NCI-H128 (cell line): ENCODE data around the gene OBSCN.

Experiments used
- DNase-seq: peaks from one replicate; lab custom pipeline; 2025; ENCODE audit not compliant: unreplicated experiment; lab: John Stamatoyannopoulos, UW

OBSCN gene

GRCh38 chr1:228394571-228395394, 186.9 kb downstream of the OBSCN start:
- no peak for DNase-seq

- DNase-seq, result no peak
Measured at GRCh38 chr1:228396770-228397662, 189.2 kb downstream of the OBSCN start.

- no peak for DNase-seq
Measured at GRCh38 chr1:228397966-228398365, 190.1 kb downstream of the OBSCN start.

DNA sequence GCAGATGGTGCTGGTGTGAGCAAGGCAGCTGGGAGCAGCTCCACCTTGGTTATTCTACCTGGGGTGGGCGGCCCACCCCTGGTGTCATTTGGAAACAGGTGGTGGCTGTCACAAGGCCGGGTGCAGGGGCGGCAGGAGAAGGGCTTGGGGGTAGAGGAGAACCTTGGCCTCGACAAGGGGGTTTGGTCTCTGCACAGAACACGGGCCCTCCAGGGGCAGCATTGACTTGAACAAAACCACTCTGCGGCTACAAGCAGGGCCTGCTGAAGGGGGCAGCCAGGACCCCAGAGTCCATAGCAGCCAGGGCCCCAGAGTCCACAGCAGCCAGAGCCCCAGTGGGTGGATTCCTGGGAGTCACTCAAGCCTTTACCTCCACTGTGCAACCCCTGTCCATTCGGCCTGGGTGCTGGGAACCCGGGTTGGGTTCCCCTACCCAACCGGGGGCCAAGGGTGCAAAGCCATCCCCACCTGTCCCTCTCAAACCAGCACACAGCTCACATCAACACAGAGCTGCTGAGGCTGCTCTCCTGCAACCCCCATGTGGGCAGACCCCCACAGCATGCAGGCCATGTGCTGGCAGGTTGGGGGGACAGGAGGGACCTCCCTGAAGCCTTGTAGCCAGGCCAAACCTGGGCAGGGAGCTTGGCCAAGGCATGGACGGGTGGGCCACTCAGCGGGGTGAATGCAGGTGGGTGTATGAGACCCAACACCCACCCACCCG, 191.1 kb downstream of the OBSCN start:
- DNase-seq, result no peak

GRCh38 chr1:228399531-228400236, 191.8 kb downstream of the OBSCN start:
- DNase-seq, result no peak

GRCh38 chr1:228400237-228400651, 192.4 kb downstream of the OBSCN start:
- no peak for DNase-seq

GRCh38 chr1:228400692-228401454, 193.0 kb downstream of the OBSCN start:
- no peak for DNase-seq

DNA sequence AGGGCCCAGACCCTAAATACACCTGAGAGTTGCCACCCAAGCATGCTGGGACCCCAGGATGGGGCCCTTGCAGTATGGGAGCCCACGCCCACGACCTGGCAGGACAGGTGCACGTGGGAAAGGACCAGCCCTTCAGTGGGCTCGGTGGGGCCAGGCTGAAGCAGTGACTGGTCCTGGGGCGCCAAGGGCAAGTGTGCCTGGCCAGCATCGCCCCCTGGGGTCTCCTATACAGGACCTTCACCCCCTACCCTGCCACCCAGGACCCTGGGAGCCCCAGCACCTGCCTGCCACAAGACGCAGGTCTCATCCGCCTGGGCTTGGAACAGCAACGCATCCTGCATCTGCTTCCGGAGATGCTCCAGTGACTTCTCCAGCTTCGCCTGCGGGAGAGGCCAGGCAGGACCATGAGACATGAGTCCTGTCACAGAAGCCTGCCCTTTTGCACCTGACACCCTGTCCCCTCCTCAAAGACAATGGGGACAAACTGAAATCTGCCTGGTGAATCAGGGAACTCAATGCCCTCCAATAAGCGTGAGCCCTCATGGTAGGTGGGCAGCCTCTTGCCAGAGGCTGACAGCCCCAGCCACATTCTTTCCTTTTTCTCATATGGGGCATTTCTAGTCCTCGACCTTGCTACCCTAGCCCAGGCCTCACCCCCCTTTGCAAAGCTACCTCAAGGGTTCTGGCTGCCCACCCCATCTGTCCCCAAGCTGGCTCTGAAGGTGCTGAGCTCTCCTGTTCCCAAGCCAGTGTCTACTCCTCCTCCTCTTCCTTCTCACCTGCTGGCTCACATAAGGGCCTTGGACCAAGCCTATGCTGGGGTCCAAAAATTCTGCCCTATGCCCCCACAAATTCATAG, 194.2 kb downstream of the OBSCN start:
- DNase-seq, result no peak

DNA sequence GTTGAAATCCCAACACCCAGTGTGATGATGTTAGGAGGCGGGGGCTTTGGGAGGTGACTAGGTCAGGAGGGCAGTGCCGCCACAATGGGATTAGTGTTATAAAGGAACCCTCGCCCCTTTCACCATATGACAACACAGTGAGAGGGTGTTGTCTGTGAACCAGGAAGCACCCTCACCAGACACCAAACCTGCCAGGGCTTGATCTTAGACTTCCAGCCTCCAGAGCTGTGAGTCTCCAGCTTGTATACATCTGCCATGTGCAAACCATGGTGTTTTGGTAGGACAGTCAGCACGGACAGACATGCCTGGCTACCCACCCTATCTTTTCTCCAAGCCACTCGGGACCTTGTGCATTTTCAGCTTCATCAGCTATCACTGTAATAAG, 194.8 kb downstream of the OBSCN start:
- no peak for DNase-seq

DNA sequence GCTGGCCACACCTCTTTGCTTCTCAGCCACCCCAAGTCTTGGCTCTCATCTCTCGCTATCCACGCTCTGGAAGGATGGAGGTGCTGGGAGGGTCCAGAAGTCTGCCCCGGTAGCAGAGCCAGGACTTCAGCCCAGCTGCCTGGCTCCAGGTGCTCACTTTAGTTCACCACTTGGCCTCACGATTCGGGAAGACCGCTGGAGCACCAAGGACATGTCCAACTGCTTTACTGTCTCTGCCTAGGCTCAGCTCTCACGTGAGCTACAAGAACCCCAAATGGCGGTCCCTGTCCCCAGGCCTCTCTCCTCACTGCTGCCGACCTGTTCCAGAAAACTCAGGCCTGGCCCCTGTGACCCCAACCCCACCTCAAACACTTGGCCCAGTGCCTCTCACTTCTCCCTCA, 195.4 kb downstream of the OBSCN start:
- DNase-seq, result no peak

GRCh38 chr1:228404107-228404720, 196.4 kb downstream of the OBSCN start:
- DNase-seq, result no peak

DNA sequence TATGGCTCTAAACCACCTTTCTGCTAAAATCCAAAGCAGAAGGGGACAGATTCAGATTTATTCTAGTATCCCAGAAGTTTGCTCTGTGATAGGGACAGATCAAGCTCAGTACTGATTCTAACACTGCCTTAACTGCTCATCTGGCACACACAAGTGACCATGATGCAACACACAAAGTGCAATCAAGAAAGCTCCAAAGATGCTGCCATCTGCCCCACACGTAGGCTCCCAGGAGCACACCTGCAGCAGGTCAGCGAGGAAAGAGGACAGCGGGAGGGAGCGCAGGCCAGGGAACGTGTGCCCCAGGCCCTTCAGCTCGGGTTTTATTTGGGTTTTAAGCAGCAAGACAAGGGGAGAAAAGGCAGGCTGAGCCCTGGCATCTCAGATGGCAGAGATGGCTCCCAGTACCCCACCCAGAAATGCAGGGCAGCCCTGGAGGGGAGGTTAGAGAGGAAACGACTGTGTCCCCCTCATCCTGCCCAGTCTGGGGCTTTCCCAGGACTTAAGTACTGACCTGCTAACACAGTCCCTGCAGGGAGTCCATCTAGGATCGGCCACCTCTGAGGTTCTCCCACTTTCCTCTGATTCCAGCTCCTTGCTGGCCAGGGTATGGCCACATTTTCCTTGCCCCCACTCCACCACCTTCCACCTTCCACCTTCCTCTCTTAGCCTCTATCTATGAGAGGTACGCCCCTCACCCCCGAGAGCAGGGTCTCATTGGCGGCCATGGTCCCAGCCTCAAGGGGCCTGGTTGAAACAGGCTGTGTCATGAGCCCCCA, 197.5 kb downstream of the OBSCN start:
- no peak for DNase-seq

DNA sequence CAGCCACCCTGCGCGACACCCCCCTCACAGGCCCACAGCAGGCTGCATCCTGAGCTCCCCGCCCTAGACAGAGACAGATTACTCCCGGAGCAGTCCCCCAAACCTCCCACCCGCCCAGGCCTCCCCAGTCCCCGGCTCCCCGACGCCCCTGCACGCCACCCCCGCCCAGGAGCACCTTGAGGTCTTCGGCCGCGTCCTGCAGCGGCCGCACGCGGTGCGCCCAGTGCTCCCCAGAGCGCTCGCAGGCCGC, 198.1 kb downstream of the OBSCN start:
- DNase-seq, result no peak

GRCh38 chr1:228407106-228408040, 199.5 kb downstream of the OBSCN start:
- DNase-seq, result no peak

GRCh38 chr1:228408041-228408868, 200.4 kb downstream of the OBSCN start:
- DNase-seq, result no peak
